Measurements from ENCODE around the gene SIPA1.

GRCh38 chr11:65596520-65596919 is 41.4 kb upstream of the SIPA1 start:
- TF ChIP-seq CTCF (IDR thresholded peaks at IDR 0.05): no peak
- no peak for TF ChIP-seq POLR2A (IDR thresholded peaks at IDR 0.05)

Data from Peyer's patch (tissue), 4 donors.